A549 treated with AZD2906 at 1 μM for 4 hours (cell line): ENCODE data around the gene DNAAF2. TPM values are rescaled to one million over a fixed set of nuclear protein-coding genes. Genes with fewer than 3 reads are reported as not detected.

Source experiments
- total RNA-seq: library from RNA; stranded (reverse); fragments of 200-300 nt; extraction: Qiagen RNA extraction; gene quantifications from 5 replicates; pipeline ENCODE4 v1.2.3, GENCODE V29; 2022

The DNAAF2 gene
- 11.2 to 11.4 TPM (median 11.3 TPM) in 5 replicates for total RNA-seq

GRCh38 chr14:49634547-49635334, at the start of gene DNAAF2:
TSS of gene DNAAF2 (minus strand) at chr14:49635244. CDS start at chr14:49635149, 95 bp downstream.

GRCh38 chr14:49620182-49621113, 14.6 kb downstream of the DNAAF2 start, which contains the start of the genes MGAT2 and RPL36AL:
TSS of gene MGAT2 (plus strand) at chr14:49620799. CDS start at chr14:49621269, 470 bp downstream.
TSS of gene RPL36AL (minus strand) at chr14:49620626. CDS start at chr14:49619104, 1,522 bp downstream.

GRCh38 chr14:49598485-49599300, 36.4 kb downstream of the DNAAF2 start, which contains the start of gene LRR1:
TSS of gene LRR1 (plus strand) at chr14:49598940. CDS start at chr14:49599021, 81 bp downstream.

GRCh38 chr14:49585803-49586672, 49.0 kb downstream of the DNAAF2 start, which contains the start of gene RPS29:
TSS of gene RPS29 (minus strand) at chr14:49586380. CDS start at chr14:49586346, 34 bp downstream.

Other genes with a start within 250 kb of the DNAAF2 start
- 4,110 to 4,748 TPM (median 4,434 TPM) in 5 replicates for gene RPS29, start 48.9 kb downstream of the DNAAF2 start, total RNA-seq
- 44.9 to 51.3 TPM (median 47.8 TPM) in 5 replicates for gene LRR1, start 36.3 kb downstream of the DNAAF2 start, total RNA-seq
- gene RPL36AL, start 14.6 kb downstream of the DNAAF2 start, total RNA-seq = 408 to 486 TPM (median 420 TPM) in 5 replicates
- 48.6 to 54.4 TPM (median 51.1 TPM) in 5 replicates for gene MGAT2, start 14.4 kb downstream of the DNAAF2 start, total RNA-seq
- 10.4 to 14.2 TPM (median 12.4 TPM) in 5 replicates for gene POLE2, start 53.0 kb upstream of the DNAAF2 start, total RNA-seq
- 0.09 to 0.54 TPM (median 0.25 TPM) in 5 replicates for gene KLHDC1, start 57.9 kb upstream of the DNAAF2 start, total RNA-seq
- gene KLHDC2, start 132.9 kb upstream of the DNAAF2 start, total RNA-seq = 31.4 to 34.2 TPM (median 33.0 TPM) in 5 replicates
- gene NEMF, start 217.5 kb upstream of the DNAAF2 start, total RNA-seq = 24.1 to 38.0 TPM (median 29.8 TPM) in 5 replicates